ENCODE measurements around the gene GATA1.

GRCh38 chrX:48798318-48798717, 11.9 kb downstream of the GATA1 start:
- TF ChIP-seq CTCF (IDR thresholded peaks at IDR 0.05) (no peak), POLR2AphosphoS5 (IDR thresholded peaks at IDR 0.05; ENCODE audit: insufficient read depth in 1 of 2, low read depth in 1 of 2) (no peak)

Measured in vagina (tissue), 2 donors.